ENCODE measurements around the gene ZNF469.

DNA sequence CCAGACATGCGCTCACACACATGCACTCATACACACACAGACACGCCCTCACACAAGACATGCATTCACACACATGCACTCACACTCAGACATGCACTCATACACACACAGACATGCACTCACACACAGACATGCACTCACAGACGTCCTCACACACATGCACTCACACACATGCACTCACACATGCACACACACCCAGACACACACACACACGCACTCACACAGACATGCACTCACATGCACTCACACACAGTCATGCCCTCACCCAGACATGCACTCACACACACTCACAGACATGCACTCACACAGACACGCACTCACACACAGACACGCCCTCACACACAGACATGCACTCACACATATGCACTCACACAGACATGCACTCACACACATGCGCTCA, 2.1 kb upstream of the ZNF469 start:
- TF ChIP-seq POLR2A (IDR thresholded peaks at IDR 0.05) (no peak), EP300 (IDR thresholded peaks at IDR 0.05) (no peak)
- TF ChIP-seq, protein P1, sequence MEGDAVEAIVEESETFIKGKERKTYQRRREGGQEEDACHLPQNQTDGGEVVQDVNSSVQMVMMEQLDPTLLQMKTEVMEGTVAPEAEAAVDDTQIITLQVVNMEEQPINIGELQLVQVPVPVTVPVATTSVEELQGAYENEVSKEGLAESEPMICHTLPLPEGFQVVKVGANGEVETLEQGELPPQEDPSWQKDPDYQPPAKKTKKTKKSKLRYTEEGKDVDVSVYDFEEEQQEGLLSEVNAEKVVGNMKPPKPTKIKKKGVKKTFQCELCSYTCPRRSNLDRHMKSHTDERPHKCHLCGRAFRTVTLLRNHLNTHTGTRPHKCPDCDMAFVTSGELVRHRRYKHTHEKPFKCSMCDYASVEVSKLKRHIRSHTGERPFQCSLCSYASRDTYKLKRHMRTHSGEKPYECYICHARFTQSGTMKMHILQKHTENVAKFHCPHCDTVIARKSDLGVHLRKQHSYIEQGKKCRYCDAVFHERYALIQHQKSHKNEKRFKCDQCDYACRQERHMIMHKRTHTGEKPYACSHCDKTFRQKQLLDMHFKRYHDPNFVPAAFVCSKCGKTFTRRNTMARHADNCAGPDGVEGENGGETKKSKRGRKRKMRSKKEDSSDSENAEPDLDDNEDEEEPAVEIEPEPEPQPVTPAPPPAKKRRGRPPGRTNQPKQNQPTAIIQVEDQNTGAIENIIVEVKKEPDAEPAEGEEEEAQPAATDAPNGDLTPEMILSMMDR (IDR thresholded peaks at IDR 0.05), result no peak
